Measurements from ENCODE around the gene LDB2.

DNA sequence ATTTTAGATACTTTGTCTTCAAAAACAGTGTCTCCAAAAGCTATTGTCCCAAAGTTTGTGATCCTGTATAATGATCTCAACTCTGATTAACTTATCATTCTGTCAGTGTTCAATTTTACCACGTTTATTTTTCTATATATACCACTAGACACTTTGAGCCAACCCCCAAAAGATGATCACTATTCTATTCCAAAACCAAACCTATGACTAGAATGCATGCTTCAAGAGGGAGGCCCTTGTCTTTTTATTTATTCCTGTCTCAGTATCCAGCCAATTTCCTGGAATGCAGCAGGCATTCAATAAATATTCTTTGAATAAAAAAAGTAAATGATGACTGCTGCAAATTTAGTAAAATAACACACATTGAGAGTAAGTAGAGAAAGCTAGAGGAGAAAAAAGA, 275.6 kb downstream of the LDB2 start:
- TF ChIP-seq POLR2AphosphoS5 (IDR thresholded peaks at IDR 0.05) (no peak), POLR2A (IDR thresholded peaks at IDR 0.05; ENCODE audit: low read depth) (no peak), EP300 (IDR thresholded peaks at IDR 0.05) (no peak)
- TF ChIP-seq, protein P1, sequence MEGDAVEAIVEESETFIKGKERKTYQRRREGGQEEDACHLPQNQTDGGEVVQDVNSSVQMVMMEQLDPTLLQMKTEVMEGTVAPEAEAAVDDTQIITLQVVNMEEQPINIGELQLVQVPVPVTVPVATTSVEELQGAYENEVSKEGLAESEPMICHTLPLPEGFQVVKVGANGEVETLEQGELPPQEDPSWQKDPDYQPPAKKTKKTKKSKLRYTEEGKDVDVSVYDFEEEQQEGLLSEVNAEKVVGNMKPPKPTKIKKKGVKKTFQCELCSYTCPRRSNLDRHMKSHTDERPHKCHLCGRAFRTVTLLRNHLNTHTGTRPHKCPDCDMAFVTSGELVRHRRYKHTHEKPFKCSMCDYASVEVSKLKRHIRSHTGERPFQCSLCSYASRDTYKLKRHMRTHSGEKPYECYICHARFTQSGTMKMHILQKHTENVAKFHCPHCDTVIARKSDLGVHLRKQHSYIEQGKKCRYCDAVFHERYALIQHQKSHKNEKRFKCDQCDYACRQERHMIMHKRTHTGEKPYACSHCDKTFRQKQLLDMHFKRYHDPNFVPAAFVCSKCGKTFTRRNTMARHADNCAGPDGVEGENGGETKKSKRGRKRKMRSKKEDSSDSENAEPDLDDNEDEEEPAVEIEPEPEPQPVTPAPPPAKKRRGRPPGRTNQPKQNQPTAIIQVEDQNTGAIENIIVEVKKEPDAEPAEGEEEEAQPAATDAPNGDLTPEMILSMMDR (IDR thresholded peaks at IDR 0.05) = no peak
